HEK293 (cell line): ENCODE data around the gene CYS1.

ENCODE experiments used
- ZNF114 ChIP-seq: fragments of 450-650 bp; formaldehyde crosslinking; IDR thresholded peaks from 2 replicates; pipeline ENCODE4 v1.5.0; 2017; ENCODE audit warnings: missing biosample characterization, missing genetic modification characterization
- ZNF280D ChIP-seq: fragments of 450-650 bp; formaldehyde crosslinking; IDR thresholded peaks from 2 replicates; pipeline ENCODE4 v1.5.1; 2016; ENCODE audit warnings: missing biosample characterization, missing genetic modification characterization

- TF ChIP-seq ZNF280D (tag by site-specific recombination) (no peak), ZNF114 (tag by site-specific recombination) (no peak)
Observed at GRCh38 chr2:10085668-10086059, 5.5 kb upstream of the CYS1 start.
